NCI-H345 treated with DMSO at 0.1 percent for 48 hours (cell line): Measurements from ENCODE around the gene FAM124A.

Source experiments
- DNase-seq: peaks from one replicate; lab custom pipeline; 2025; ENCODE audit not compliant: unreplicated experiment; lab: John Stamatoyannopoulos, UW

The FAM124A gene

GRCh38 chr13:51331354-51331861 lies 109.2 kb downstream of the FAM124A start:
- DNase-seq: no peak

- no peak for DNase-seq
Measured at GRCh38 chr13:51332566-51333361, 110.6 kb downstream of the FAM124A start.

- DNase-seq: no peak
Measured at GRCh38 chr13:51333421-51333820, 111.2 kb downstream of the FAM124A start.

- DNase-seq: no peak
Measured at GRCh38 chr13:51333826-51334225, 111.6 kb downstream of the FAM124A start.
